ENCODE data around the gene RPL41.

Gene RPL41

DNA sequence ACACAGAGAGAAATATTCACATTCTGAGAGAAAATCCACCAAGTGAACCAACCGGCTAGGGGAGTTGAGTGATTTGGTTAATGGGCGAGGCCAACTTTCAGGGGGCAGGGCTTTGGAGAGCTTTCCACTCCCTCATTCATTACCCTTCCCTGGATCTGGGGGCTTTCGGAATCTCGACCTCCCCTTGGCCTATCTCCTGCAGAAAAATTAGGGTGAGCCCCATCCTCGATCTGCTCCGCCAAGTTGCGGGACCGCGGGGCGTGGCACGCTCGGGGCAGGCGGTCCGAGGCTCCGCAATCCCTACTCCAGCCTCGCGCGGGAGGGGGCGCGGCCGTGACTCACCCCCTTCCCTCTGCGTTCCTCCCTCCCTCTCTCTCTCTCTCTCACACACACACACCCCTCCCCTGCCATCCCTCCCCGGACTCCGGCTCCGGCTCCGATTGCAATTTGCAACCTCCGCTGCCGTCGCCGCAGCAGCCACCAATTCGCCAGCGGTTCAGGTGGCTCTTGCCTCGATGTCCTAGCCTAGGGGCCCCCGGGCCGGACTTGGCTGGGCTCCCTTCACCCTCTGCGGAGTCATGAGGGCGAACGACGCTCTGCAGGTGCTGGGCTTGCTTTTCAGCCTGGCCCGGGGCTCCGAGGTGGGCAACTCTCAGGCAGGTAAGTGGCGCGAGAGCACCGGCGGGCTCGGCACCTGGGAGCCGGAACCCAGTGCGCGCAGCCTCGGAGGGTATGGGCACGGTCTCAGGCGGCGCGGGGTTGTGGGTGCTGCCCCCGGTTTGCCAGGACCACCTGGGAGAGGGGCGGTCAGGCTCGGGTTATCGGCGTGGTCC is 36.5 kb upstream of the RPL41 start, which contains the start of gene ERBB3:
Gene ERBB3 (plus strand): TSS at position 443 of the 833 bp plus-strand sequence. CDS start 136 bp downstream, at position 579.
- DNase-seq, result peak; percentile 63
- Histone ChIP-seq H3K27ac (peak within 1 kb of the TSS; percentile 90), H3K9me3 (ENCODE audit: severe bottlenecking) (no peaks in the 10 kb centered on the region), H3K36me3 (no peaks in the 10 kb centered on the region), H3K27me3 (ENCODE audit: insufficient read depth, low read depth, severe bottlenecking) (no peaks in the 10 kb centered on the region), H3K4me3 (ENCODE audit: low read depth, low read length) (peak within 1 kb of the TSS; percentile 48)
- TF ChIP-seq, protein P1, sequence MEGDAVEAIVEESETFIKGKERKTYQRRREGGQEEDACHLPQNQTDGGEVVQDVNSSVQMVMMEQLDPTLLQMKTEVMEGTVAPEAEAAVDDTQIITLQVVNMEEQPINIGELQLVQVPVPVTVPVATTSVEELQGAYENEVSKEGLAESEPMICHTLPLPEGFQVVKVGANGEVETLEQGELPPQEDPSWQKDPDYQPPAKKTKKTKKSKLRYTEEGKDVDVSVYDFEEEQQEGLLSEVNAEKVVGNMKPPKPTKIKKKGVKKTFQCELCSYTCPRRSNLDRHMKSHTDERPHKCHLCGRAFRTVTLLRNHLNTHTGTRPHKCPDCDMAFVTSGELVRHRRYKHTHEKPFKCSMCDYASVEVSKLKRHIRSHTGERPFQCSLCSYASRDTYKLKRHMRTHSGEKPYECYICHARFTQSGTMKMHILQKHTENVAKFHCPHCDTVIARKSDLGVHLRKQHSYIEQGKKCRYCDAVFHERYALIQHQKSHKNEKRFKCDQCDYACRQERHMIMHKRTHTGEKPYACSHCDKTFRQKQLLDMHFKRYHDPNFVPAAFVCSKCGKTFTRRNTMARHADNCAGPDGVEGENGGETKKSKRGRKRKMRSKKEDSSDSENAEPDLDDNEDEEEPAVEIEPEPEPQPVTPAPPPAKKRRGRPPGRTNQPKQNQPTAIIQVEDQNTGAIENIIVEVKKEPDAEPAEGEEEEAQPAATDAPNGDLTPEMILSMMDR (IDR thresholded peaks at IDR 0.05; ENCODE audit: low read depth, low read length), result no peak

DNA sequence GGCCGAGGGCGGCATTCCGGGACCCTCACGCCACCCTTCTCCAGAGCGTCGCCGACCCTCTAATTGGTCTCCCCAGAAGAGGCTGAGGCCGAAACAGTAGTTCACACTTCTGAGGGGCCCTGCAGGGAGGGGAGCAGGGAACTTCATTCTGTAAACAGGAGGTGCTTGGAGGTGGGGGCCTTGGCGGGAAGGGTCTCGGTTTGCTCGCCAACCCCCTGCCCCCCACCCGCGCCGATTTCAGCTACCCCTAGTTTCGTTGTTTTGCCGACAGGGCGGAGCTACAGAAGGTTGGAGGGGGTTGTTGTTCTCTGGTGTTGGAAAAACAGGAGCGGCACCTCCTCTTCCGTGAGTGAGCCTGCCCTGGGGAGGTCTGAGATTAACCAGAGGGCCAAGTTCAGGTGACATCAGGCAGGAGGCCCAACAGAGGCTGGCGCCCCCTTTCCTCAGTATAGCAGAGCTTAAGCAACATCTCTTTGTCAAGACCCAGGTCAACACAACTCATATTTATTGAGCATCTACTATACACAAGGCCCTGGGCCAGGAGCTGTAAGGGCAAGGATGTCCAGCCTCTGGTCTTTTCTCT is 35.8 kb upstream of the RPL41 start:
- no peaks in the 10 kb centered on the region for H3K9me3 ChIP-seq (ENCODE audit: severe bottlenecking)
- no peak for DNase-seq
- no peak overlapping the region for H3K4me3 ChIP-seq (ENCODE audit: low read depth, low read length)
- H3K36me3 ChIP-seq, result no peaks in the 10 kb centered on the region
- no peaks in the 10 kb centered on the region for H3K27me3 ChIP-seq (ENCODE audit: insufficient read depth, low read depth, severe bottlenecking)
- TF ChIP-seq, protein P1 (IDR thresholded peaks at IDR 0.05; ENCODE audit: low read depth, low read length), result no peak
- H3K27ac ChIP-seq, result no peak overlapping the region

DNA sequence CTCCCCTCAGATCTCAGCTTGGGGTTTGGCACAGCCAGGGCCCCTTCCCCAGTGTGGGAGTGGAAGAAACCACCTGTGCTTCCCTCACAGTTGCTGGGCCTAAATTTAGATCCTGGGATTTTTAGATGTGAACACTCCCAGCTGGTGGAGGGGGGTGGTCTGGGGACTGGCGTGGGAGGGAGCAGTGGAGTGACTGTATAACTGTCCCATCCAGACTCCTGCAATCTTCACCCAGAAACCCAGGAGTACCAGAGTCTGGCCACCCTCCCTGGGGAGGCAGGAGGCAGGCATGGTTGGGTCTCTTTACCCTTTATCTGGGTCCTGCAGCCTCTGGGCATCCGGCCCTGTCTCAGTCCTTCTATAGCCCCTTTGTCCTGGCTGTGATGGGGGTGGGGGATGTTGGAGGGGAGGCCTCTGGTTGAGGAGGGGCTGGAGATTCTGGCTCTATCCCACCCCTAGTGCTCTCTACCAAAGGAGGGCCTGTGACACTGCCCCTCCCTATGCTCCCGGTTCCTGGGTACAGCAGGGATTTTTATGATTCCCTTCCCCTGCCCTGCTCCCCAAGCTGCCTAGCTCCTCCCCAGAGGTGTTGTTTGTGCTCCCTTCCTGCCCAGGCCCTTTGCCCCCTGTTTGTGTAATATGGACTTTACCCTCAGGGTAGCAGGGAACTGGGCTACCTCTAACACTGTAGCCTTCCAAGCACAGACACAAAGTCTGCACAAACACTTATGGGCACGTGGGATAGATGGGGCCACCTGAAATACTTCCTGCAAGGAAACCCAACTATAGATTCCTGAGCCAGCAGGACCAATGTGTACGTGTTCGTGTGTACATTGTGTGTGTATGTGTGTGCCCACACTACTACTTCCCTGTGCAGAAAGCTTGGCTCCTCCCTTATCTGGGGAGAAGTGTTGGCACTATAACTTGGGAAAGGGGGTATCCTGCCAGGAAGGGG is 34.8 kb upstream of the RPL41 start:
- no peak for DNase-seq
- TF ChIP-seq, protein P1 (IDR thresholded peaks at IDR 0.05; ENCODE audit: low read depth, low read length), result no peak
- H3K4me3 ChIP-seq (ENCODE audit: low read depth, low read length), result no peak overlapping the region
- H3K27ac ChIP-seq, result no peak overlapping the region
- H3K36me3 ChIP-seq, result no peaks in the 10 kb centered on the region
- H3K27me3 ChIP-seq (ENCODE audit: insufficient read depth, low read depth, severe bottlenecking), result no peaks in the 10 kb centered on the region
- no peaks in the 10 kb centered on the region for H3K9me3 ChIP-seq (ENCODE audit: severe bottlenecking)

- TF ChIP-seq, protein P1 (IDR thresholded peaks at IDR 0.05; ENCODE audit: low read depth, low read length), result no peak
- H3K27ac ChIP-seq, result no peak overlapping the region
- no peak for DNase-seq
- H3K36me3 ChIP-seq, result no peaks in the 10 kb centered on the region
- no peaks in the 10 kb centered on the region for H3K27me3 ChIP-seq (ENCODE audit: insufficient read depth, low read depth, severe bottlenecking)
- no peaks in the 10 kb centered on the region for H3K9me3 ChIP-seq (ENCODE audit: severe bottlenecking)
- no peak overlapping the region for H3K4me3 ChIP-seq (ENCODE audit: low read depth, low read length)
Observed at GRCh38 chr12:56082382-56082781, 34.1 kb upstream of the RPL41 start.

DNA sequence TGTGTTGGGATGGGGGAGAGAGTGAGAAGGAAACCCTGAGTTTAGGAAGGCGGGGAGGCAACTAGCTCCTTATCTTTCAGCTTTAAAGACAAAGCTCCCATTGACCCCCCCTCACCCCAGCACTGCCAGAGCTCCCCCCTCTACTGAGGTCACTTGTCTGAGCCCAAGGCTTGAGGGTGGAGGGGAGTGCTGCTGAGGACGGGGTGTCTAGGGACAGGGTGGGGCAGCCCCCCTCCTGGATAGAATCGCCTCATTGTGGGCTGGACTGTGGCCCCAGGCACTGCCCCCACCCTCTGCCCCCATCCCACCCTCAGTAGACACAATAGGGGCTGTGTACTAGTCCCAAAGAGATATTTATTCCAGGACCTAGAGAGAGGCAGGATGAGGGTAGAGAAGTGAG is 33.5 kb upstream of the RPL41 start:
- TF ChIP-seq, protein P1 (IDR thresholded peaks at IDR 0.05; ENCODE audit: low read depth, low read length), result no peak
- DNase-seq, result no peak
- H3K27ac ChIP-seq, result no peak overlapping the region
- no peak overlapping the region for H3K4me3 ChIP-seq (ENCODE audit: low read depth, low read length)
- H3K9me3 ChIP-seq (ENCODE audit: severe bottlenecking), result no peaks in the 10 kb centered on the region
- no peaks in the 10 kb centered on the region for H3K27me3 ChIP-seq (ENCODE audit: insufficient read depth, low read depth, severe bottlenecking)
- H3K36me3 ChIP-seq, result no peaks in the 10 kb centered on the region

Measured in WERI-Rb-1 (cell line).